SK-N-SH treated with all-trans-retinoic acid at 6 μM for 48 hours (cell line): ENCODE measurements around the gene APOBEC4.

Experiments
- ATAC-seq: fragments of 200-7000 bp; cut with Tn5 transposase; 3 replicates; pipeline ENCODE4 v1.9.1; 2020; ENCODE audit warnings: mild to moderate bottlenecking, moderate library complexity
- BACH2 ChIP-seq: fragments of 250-450 bp; sonication (Bioruptor Pico); IDR thresholded peaks from 2 replicates; pipeline ENCODE4 v1.9.0; 2021; ENCODE audit warnings: mild to moderate bottlenecking, borderline replicate concordance
- CREB5 ChIP-seq: fragments of 250-450 bp; sonication (Bioruptor Pico); IDR thresholded peaks from 2 replicates; pipeline ENCODE4 v1.5.1; 2020; ENCODE audit warnings: low read depth, mild to moderate bottlenecking, moderate library complexity
- CSDC2 ChIP-seq: fragments of 250-450 bp; sonication (Bioruptor Pico); IDR thresholded peaks from 2 replicates; pipeline ENCODE4 v1.5.0; 2020; ENCODE audit warnings: mild to moderate bottlenecking, moderate library complexity
- ESRRG ChIP-seq: fragments of 250-450 bp; sonication (Bioruptor Pico); IDR thresholded peaks from 2 replicates; pipeline ENCODE4 v1.6.1; 2021; ENCODE audit warnings: mild to moderate bottlenecking
- GLIS3 ChIP-seq: fragments of 250-450 bp; sonication (Bioruptor Pico); IDR thresholded peaks from 2 replicates; pipeline ENCODE4 v1.5.0; 2020; ENCODE audit warnings: mild to moderate bottlenecking, moderate library complexity
- ISL1 ChIP-seq: fragments of 250-450 bp; sonication (Bioruptor Pico); IDR thresholded peaks from 2 replicates; pipeline ENCODE4 v2.1.2; 2022; ENCODE audit warnings: mild to moderate bottlenecking, moderate library complexity
- OSR1 ChIP-seq: fragments of 250-450 bp; sonication (Bioruptor Pico); IDR thresholded peaks from 2 replicates; pipeline ENCODE4 v1.8.0; 2022; ENCODE audit warnings: moderate library complexity, mild to moderate bottlenecking, inconsistent platforms
- PATZ1 ChIP-seq: fragments of 250-450 bp; sonication (Bioruptor Pico); IDR thresholded peaks from 2 replicates; pipeline ENCODE4 v1.8.0; 2020; ENCODE audit warnings: mild to moderate bottlenecking, moderate library complexity, borderline replicate concordance
- POU6F1 ChIP-seq: fragments of 250-450 bp; sonication (Bioruptor Pico); IDR thresholded peaks from 2 replicates; pipeline ENCODE4 v1.8.0; 2021; ENCODE audit warnings: low read depth, mild to moderate bottlenecking, moderate library complexity, borderline replicate concordance
- PPARA ChIP-seq: fragments of 250-450 bp; sonication (Bioruptor Pico); IDR thresholded peaks from 2 replicates; pipeline ENCODE4 v1.5.0; 2020; ENCODE audit warnings: mild to moderate bottlenecking, borderline replicate concordance
- RARB ChIP-seq: fragments of 250-450 bp; sonication (Bioruptor Pico); IDR thresholded peaks from 2 replicates; pipeline ENCODE4 v1.8.0; 2021; ENCODE audit warnings: mild to moderate bottlenecking, moderate library complexity
- SNAI2 ChIP-seq: fragments of 250-450 bp; sonication (Bioruptor Pico); IDR thresholded peaks from 2 replicates; pipeline ENCODE4 v1.5.0; 2020; ENCODE audit warnings: mild to moderate bottlenecking, moderate library complexity
- TCF4 ChIP-seq: fragments of 250-450 bp; sonication (Bioruptor Pico); IDR thresholded peaks from 2 replicates; pipeline ENCODE4 v1.8.0; 2021; ENCODE audit warnings: mild to moderate bottlenecking, moderate library complexity, borderline replicate concordance
- TOX ChIP-seq: fragments of 250-450 bp; sonication (Bioruptor Pico); IDR thresholded peaks from 2 replicates; pipeline ENCODE4 v1.8.0; 2021; ENCODE audit warnings: mild to moderate bottlenecking, moderate library complexity, borderline replicate concordance
- ZFP3 ChIP-seq: fragments of 250-450 bp; sonication (Bioruptor Pico); IDR thresholded peaks from 2 replicates; pipeline ENCODE4 v1.5.0; 2020; ENCODE audit warnings: mild to moderate bottlenecking, moderate library complexity
- ZFP30 ChIP-seq: fragments of 450-650 bp; formaldehyde crosslinking; IDR thresholded peaks from 2 replicates; pipeline ENCODE4 v1.5.0; 2022; ENCODE audit warnings: mild to moderate bottlenecking, moderate library complexity
- ZNF565 ChIP-seq: fragments of 450-650 bp; formaldehyde crosslinking; conservative IDR thresholded peaks from 2 replicates; pipeline ENCODE4 v1.5.0; 2020; ENCODE audit warnings: low read depth, mild to moderate bottlenecking, moderate library complexity
- ZNF70 ChIP-seq: fragments of 450-650 bp; formaldehyde crosslinking; IDR thresholded peaks from 2 replicates; pipeline ENCODE4 v1.5.0; 2020; ENCODE audit warnings: mild to moderate bottlenecking, moderate library complexity
- ZNF8 ChIP-seq: fragments of 450-650 bp; formaldehyde crosslinking; IDR thresholded peaks from 2 replicates; pipeline ENCODE4 v1.5.0; 2020; ENCODE audit warnings: mild to moderate bottlenecking, moderate library complexity
- TF ChIP-seq, protein P1 (sequence below): fragments of 250-450 bp; sonication (Bioruptor Pico); IDR thresholded peaks from 2 replicates; pipeline ENCODE4 v1.5.0; 2020; ENCODE audit warnings: mild to moderate bottlenecking, moderate library complexity
- TF ChIP-seq, protein P2 (sequence below): fragments of 250-450 bp; sonication (Bioruptor Pico); IDR thresholded peaks from 2 replicates; pipeline ENCODE4 v1.5.1; 2021; ENCODE audit warnings: mild to moderate bottlenecking, moderate library complexity

Gene APOBEC4

DNA sequence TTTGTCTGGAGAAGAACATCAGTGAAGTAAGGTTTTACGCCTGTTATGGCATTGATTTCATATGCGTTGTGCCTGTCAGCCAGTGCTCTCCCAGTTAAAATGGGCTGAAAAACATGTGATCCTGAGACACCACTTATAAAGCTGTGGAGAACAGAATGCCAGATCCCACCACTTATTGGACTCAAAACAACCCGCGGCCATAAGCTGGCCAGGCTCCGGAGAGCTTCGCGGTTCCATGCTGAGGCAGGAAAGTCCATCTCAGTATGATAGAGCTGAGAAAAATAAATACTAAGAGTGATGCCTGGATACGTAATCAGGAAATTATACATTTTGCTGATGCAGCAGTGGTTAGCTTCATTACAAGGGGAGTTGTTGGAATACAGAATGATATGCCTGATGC is 5.1 kb downstream of the APOBEC4 start:
- TF ChIP-seq PPARA (CRISPR knock-in tag) (no peak), CSDC2 (CRISPR knock-in tag) (no peak), RARB (CRISPR knock-in tag) (no peak), BACH2 (CRISPR knock-in tag) (no peak), PATZ1 (CRISPR knock-in tag) (no peak), TCF4 (CRISPR knock-in tag) (no peak), OSR1 (CRISPR knock-in tag) (no peak), ZNF70 (CRISPR knock-in tag) (no peak), SNAI2 (CRISPR knock-in tag) (no peak), TOX (no peak), ZNF565 (no peak), ZFP3 (no peak), GLIS3 (CRISPR knock-in tag) (no peak), CREB5 (CRISPR knock-in tag) (no peak)
- TF ChIP-seq, protein P1, sequence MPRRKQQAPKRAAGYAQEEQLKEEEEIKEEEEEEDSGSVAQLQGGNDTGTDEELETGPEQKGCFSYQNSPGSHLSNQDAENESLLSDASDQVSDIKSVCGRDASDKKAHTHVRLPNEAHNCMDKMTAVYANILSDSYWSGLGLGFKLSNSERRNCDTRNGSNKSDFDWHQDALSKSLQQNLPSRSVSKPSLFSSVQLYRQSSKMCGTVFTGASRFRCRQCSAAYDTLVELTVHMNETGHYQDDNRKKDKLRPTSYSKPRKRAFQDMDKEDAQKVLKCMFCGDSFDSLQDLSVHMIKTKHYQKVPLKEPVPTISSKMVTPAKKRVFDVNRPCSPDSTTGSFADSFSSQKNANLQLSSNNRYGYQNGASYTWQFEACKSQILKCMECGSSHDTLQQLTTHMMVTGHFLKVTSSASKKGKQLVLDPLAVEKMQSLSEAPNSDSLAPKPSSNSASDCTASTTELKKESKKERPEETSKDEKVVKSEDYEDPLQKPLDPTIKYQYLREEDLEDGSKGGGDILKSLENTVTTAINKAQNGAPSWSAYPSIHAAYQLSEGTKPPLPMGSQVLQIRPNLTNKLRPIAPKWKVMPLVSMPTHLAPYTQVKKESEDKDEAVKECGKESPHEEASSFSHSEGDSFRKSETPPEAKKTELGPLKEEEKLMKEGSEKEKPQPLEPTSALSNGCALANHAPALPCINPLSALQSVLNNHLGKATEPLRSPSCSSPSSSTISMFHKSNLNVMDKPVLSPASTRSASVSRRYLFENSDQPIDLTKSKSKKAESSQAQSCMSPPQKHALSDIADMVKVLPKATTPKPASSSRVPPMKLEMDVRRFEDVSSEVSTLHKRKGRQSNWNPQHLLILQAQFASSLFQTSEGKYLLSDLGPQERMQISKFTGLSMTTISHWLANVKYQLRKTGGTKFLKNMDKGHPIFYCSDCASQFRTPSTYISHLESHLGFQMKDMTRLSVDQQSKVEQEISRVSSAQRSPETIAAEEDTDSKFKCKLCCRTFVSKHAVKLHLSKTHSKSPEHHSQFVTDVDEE (CRISPR knock-in tag), result no peak
- TF ChIP-seq, protein P2, sequence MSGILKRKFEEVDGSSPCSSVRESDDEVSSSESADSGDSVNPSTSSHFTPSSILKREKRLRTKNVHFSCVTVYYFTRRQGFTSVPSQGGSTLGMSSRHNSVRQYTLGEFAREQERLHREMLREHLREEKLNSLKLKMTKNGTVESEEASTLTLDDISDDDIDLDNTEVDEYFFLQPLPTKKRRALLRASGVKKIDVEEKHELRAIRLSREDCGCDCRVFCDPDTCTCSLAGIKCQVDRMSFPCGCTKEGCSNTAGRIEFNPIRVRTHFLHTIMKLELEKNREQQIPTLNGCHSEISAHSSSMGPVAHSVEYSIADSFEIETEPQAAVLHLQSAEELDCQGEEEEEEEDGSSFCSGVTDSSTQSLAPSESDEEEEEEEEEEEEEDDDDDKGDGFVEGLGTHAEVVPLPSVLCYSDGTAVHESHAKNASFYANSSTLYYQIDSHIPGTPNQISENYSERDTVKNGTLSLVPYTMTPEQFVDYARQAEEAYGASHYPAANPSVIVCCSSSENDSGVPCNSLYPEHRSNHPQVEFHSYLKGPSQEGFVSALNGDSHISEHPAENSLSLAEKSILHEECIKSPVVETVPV (CRISPR knock-in tag), result no peak
- no peak for ATAC-seq

DNA sequence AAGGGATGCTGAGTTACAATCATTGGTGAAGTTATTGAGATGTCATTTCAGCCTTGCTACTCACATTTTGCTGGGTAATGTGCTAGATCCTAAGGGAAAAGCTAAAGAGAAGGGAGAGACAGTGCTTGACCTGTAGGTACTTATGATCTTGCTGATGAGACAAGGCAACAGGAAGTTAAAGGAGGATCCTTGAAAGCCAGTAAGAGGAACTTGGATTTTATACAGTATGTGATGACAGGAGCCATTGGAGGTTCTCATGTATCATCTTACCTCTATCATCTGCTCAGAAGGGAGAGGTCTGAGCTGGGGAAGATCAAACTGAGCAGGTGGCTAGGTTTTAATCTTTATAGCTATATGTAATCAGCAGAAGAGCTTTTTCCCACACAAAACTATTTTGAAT is 6.3 kb downstream of the APOBEC4 start:
- TF ChIP-seq ZNF70 (CRISPR knock-in tag), result no peak
- no peak for TF ChIP-seq TCF4 (CRISPR knock-in tag)
- no peak for TF ChIP-seq SNAI2 (CRISPR knock-in tag)
- TF ChIP-seq, protein P1 (CRISPR knock-in tag), result no peak
- TF ChIP-seq PPARA (CRISPR knock-in tag), result no peak
- no peak for TF ChIP-seq GLIS3 (CRISPR knock-in tag)
- TF ChIP-seq, protein P2 (CRISPR knock-in tag), result no peak
- no peak for TF ChIP-seq CREB5 (CRISPR knock-in tag)
- no peak for TF ChIP-seq ESRRG (CRISPR knock-in tag)
- TF ChIP-seq ZNF565, result no peak
- no peak for TF ChIP-seq PATZ1 (CRISPR knock-in tag)
- no peak for TF ChIP-seq CSDC2 (CRISPR knock-in tag)
- TF ChIP-seq ISL1 (CRISPR knock-in tag), result no peak
- TF ChIP-seq TOX, result no peak
- no peak for TF ChIP-seq ZFP3
- no peak for TF ChIP-seq ZFP30
- no peak for TF ChIP-seq POU6F1 (CRISPR knock-in tag)
- TF ChIP-seq ZNF8, result no peak
- TF ChIP-seq RARB (CRISPR knock-in tag), result no peak
- TF ChIP-seq, all 23 proteins: peak for 0
- ATAC-seq, result no peak
